AG09319 (cell line): ENCODE data around the gene CENPC.

ENCODE experiments used
- DNase-seq: peaks from one replicate; pipeline ENCODE4 v3.0.0-alpha.2; 2010; ENCODE audit warnings: low read depth; ENCODE audit errors: extremely low read depth
- CTCF ChIP-seq: IDR thresholded peaks from 2 replicates; pipeline ENCODE4 v1.5.1; 2011; ENCODE audit warnings: low read depth, mild to moderate bottlenecking, inconsistent platforms, low read length, moderate library complexity

Gene CENPC

GRCh38 chr4:67512501-67512900 lies 32.8 kb downstream of the CENPC start:
- no peak for DNase-seq
- no peak for TF ChIP-seq CTCF

GRCh38 chr4:67500373-67500772 lies 44.9 kb downstream of the CENPC start:
- DNase-seq = no peak
- TF ChIP-seq CTCF = no peak

- DNase-seq = no peak
- no peak for TF ChIP-seq CTCF
Observed at GRCh38 chr4:67499799-67500198, 45.5 kb downstream of the CENPC start.

GRCh38 chr4:67483868-67484602 lies 61.3 kb downstream of the CENPC start:
- DNase-seq = no peak
- TF ChIP-seq CTCF = no peak

GRCh38 chr4:67480810-67481209 lies 64.5 kb downstream of the CENPC start:
- TF ChIP-seq CTCF = no peak
- DNase-seq = no peak

GRCh38 chr4:67475155-67475554 lies 70.1 kb downstream of the CENPC start:
- no peak for DNase-seq

GRCh38 chr4:67470871-67471270 lies 74.4 kb downstream of the CENPC start:
- no peak for TF ChIP-seq CTCF
- no peak for DNase-seq

More at GRCh38 chr4:67475155-67475554, 70.1 kb downstream of the CENPC start:
- no peak for TF ChIP-seq CTCF
